GM19099 (cell line): ENCODE measurements around the gene IRF4.

ENCODE experiments used
- POLR2A ChIP-seq: IDR thresholded peaks from 3 replicates; pipeline ENCODE4 v1.6.1; 2011; ENCODE audit warnings: low read depth; ENCODE audit not compliant: insufficient read length; ENCODE audit errors: extremely low read depth

IRF4 gene

DNA sequence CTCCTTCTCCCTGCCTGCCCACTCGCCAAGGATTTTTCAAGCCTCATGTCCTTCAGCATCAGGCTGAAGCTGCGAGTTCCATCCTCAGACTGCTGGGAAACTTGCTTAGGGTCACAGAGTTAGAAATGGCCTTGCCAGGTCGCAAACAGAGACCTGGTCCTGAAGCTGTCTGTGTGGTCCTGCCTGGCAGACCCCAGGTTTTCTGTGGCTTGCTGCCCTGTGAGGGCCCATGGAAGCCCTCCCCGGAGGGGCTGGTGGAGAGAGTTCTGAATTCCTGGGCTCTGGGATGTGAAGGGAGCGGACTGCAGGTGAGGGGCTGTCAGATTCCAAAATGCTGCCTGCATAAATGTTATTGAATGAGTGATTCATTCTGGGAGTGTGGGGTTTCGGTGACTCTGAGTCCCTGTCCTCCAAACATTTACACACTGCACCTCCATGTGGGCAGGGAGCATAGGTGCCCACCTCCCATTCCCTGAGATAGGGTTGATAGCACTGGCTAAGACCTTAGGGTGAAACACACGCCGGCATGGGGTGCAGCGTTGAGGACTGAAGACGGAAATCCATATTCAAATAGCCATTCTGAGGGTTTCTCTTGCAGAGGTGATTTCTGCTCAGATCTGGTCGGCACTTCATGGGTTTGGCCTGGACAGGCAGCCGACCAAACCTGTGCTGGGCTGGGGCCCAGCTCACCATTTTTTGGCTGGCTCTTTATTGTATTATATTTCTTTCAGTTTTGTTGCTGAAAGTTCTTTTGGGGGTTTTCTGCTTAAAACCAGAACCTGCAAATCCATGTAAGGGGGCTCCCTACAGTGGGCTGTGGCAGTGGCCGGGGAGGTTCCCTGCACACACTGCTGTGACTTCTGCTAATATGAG is 21.8 kb upstream of the IRF4 start:
- no peak for TF ChIP-seq POLR2A

DNA sequence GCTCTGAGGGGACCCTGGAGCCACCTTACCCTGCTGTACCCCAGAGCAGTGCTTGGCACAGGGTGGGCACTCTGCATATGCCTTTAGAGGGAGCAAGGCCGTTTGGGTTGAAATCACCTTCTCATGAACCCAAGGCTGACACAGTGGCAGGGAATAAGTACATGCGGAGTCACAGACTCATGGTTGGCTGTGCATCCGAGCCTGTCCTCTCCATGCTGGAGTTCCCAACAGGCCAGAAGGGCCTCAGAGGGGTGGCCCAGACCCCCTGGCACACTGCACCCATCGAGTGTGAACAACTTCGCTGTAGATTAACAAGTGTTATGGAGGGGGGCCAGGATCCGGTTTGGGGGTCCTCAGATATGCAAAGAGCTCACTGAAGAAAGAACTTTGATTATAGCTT is 21.0 kb upstream of the IRF4 start:
- TF ChIP-seq POLR2A: no peak

DNA sequence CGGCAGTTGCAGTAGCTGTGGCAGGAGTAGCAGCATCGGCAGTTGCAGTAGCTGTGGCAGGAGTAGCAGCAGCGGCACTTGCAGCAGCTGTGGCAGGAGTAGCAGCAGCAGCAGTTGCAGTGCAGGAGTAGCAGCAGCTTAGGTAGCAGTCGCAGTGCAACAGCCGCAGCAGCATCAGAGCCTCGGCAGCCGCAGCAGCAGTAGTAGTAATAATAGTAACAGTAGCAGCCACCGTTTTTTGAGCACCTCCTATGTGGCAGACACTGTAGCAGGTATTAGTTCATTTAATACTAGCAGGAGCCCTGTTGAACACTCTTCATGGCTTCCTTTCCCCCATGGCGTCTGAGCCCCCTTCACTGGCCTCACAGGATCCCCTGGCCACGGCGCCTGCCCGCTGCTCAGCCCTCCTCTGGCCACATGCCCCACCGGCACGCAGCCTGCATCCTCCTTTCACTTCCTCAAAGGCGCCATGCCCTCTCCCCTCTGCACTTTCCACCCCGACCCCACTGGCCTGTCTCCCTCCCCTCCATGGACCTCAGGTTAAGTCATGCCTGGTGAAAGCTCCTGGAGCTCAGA is 19.1 kb upstream of the IRF4 start:
- no peak for TF ChIP-seq POLR2A

DNA sequence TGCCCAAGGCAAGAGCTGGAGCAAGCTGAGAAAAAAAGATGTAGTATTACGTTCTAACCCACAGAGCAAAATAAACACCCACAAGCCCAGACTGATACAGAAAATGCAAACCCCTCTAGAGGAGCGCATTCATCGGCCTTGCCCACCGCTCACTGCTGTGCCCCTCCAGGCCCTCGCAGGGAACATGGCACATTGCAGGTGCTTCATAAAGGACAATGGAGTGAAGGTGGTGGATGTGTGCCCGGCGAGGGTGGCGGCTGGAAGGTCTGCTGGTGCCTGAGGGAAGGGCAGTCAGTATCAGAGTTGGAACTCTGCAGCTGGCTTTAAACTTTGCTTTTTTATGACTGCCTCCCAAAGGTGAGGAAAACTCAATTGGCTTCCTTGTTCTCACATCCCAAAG is 18.5 kb upstream of the IRF4 start:
- no peak for TF ChIP-seq POLR2A

DNA sequence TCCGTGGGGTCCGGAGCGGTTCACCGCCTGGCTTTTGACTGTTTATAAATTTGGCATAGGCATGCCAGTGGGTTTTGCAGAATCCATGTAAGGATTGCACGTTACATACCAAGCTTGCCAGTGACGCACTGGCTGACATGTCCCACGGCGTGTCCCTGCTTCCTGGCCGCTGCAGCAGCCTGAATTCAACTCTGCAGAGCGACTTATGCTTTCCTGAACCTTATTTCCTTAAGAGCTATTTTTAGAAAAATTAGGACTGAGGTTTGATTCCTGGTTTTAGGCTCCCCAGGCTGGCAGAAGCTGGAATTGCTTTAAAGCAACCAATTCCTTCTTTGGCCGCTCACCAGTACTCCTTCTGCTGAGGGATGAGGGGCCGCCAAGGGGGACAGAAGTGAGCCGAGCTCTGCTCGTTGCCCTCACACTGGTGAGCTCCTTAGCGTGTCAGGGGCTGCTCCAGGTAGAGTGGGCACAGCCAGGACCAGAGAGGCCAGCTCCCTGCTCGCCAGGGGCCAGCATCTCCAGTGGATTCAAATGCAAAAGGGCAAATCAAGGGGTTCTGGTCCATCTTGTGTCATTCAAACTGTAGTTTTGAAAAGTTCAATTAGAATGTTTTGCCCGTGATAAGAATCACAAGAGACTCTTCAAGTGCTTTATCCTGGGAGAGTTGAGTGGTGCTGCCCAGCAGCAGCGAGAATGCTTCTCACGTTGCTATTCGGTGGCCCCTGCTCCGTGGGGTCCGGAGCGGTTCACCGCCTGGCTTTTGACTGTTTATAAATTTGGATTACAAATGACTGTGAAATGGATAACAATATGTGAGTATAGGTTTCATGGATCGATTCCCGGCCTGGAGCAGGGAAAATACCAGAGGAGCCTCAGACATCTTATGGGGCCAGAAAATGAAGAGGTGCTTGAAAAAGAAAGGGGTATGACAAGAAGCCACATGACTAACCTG is 17.5 kb upstream of the IRF4 start:
- no peak for TF ChIP-seq POLR2A

DNA sequence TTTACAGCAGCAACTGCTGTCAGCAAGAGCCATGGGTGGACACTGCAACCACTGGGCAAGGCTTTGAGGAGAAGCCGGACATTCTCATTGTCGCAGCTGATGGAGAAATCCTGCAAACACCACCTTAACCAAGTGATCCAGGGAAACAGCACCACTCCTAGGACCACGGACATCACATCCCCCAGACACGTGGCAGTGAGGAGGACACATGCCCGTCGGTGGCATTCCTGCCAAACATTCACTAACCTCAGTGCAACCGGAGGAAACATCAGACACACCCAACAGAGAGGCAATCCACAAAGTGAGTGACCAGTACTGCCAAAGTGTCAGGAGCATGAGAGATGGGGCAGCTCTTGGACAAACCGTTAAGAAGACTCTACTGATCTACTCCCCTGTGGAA is 16.6 kb upstream of the IRF4 start:
- TF ChIP-seq POLR2A: no peak

DNA sequence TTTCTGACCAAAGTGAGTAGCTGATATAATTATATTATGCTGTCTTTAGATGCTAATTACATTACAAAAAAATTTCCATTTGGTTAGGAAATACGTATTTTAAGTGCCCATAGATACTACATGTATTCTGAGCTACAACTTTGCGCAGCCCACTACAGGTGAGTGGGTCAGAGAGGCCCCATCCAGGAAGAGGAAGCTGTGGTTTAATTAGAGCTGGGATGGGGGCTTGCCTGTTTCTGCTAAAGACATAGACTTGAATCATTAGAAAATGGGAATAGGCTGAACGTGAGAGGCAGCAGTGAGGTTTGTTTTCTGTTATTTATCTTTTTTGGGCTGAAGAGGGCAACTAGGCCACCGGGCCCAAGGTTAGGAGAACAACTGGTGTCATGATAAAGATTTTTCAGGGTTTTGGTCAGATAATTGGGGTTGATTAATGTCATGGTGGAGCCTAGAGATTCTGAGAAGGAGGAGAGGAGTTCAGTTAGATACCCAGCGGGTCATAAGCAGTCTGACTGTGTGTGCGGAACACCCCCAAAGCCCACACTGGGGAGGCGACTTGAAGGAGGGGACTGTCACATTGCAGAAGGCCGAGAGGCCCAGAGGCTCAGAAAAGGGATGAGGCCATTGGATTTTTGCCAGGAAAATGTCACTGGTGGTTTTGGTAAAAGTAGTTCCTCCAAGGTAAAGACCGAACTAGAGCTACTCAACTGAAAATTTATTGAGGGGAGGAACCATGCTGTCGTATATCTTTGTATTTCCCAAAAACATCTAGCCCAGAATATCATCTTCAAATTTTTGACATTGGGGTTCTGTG is 14.5 kb upstream of the IRF4 start:
- TF ChIP-seq POLR2A: no peak

DNA sequence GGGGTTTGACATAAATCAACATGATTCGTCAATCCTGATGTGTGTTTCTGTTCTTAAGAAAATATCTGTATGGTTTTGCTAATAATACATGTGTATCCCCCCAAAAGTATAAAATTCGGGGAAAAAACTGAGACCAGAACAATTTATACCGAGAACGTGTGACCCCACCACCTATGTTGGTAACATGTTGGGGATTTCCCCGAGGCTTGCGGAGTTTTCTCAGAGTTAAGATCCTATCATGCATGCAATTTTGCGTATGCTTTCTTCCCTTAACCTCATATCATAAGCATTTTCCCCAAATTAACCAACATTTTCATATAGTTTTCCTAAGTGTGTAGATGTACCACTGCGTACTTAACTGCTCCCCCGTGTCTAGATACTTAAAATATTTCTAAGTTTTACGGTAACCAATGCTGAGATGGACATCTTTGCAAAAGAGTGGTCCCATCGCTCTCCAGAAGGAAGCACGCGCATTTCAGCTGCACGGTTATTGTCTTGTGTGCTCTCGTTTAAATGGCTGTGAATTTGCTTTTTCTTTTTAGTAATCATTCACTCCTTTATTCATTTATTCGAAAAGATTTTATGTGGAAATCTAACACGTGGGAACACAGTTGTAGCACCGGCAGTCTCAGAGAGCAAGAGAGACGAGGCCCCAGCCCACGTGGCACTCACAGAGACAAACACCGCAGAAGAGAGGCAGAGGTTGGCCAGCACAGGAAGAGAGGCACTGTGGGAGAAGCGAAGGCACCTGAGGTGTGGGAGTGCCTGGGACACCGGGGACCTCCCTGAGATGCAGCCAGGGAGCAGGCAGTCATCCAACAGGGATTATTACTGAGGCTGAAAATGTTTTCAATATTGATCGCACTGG is 13.2 kb upstream of the IRF4 start:
- no peak for TF ChIP-seq POLR2A

DNA sequence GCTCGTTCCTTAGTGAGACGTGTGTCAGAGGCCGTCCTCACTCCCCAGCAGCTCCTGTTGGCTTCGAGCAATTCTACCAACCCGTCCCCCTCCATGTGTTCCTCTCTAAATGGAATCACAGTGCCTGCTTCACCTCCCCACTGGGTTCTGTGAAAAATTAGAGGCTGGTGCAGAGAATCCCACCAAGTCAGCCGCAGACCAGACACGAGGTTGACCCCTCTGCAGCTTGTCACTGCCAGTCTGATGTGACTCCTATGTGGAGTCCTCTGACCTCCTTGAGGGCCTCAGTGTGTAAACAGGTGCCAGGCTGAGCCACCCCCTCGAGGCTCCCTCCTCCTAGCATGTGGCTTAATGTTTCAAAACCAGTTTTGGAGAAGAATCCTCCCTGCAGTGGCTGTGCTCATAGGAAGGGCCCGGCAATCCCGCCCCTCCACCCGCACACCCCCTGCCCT is 12.6 kb upstream of the IRF4 start:
- no peak for TF ChIP-seq POLR2A

DNA sequence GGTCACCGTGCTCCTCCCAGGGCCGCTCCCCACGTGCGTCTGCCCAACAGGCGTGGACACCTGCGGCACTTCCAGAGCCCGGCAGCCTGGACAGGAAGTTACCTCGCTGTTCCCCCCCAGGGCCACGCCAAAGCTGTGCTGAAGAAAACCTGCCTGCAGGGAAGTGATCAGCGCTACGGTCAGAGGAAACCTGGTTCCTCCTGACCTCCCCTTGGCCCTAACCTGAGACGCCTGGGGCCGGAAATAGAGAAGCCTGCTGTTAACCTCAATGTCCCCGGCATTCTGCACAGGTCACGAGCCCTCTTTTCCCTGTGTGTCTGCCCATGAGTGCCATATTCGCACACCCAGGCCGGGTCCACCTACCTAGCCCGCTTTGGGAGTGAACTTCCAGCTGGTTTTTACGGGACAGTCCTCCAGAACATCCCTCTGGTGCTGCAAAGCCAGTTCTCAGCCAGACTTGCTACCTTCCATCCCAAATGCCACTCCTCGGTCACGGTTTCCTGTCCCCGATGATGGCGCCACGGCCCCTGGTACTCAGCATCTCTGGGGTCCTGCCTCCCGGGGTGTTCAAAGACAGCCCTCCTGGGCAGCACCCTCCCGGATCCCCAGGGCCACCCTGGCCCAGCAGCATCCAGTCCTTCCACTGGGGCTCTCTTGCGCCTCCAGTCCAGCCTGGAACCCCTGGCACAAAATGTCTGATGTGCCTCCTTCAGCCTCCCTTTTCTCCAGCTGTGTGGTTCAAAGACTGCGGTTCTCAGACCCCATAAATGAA is 12.0 kb upstream of the IRF4 start:
- no peak for TF ChIP-seq POLR2A

DNA sequence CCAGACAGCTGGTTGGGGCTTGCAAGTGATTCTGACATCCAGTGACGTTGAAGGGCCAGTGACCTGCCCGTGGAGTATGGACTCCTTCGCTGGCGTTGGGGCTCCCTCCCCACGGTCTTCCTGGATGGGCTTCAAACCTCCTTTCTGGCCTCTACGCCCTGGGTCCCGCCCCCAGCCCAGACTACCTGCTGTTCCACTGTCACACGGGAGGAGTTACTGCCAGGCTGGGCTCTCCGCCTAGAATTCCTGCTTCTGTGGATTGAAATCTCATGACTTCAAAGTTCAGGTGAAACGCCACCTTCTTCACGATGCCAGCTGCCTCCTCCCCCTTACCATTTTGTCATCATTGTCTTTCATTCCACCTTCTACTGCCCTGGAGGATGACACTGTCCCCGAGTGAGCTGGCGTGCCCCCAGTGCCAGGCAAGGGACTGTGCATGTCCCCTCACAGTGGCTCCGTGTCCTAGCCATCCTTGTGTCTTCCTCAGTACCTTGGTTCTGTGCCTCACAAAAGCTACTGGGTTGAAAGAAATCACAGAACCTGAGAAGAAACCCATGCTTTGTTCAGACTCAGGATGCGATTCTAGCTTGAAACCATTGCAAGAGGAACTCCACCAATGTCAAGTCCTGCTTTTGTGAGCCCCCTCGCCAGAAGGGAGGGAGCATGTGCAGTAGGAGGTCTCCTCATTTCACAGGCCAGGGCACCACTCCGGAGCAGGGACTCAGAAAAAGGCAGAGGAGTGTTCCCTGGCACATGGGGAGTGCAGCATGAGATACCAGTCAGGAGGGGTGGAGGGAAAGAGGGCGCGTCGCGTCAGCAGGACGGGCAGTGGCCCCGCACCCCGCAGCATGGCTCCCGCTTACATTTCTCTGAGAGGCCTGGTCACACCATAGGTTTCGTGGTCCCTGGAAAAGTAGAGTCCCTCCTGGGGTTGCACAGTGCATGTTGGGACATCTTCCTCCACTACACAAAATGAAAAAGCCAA is 11.0 kb upstream of the IRF4 start:
- no peak for TF ChIP-seq POLR2A
